ENCODE results near the gene GPR137. TPM values are rescaled to one million over a fixed set of nuclear protein-coding genes. Genes with fewer than 3 reads are reported as not detected.

The GPR137 gene
- total RNA-seq, 2 experiments from 2014 or later = 54.1 to 56.1 TPM

GRCh38 chr11:64337538-64338249, 52.0 kb downstream of the GPR137 start:
- ChIA-PET CTCF (interaction anchor here (1.0 kb wide), 2 partner anchors 18 to 20 kb away, joined by 3 to 5 read pairs; partner anchors contain the start of genes PRDX5 and TRMT112), POLR2A (no interaction called here)

- POLR2A ChIA-PET = interaction anchor here (0.7 to 3.6 kb wide), 2 partner anchors 21 to 571 kb away, joined by 9 to 14 read pairs; partner anchors contain the start of genes PRDX5 and TRMT112
Measured at GRCh38 chr11:64338716-64339115, 53.1 kb downstream of the GPR137 start.

More at GRCh38 chr11:64338716-64339115, 53.1 kb downstream of the GPR137 start:
- CTCF ChIA-PET = no interaction called here

Other genes with a start within 250 kb of the GPR137 start
- not detected for gene FLRT1, start 249.9 kb upstream of the GPR137 start, total RNA-seq
- 10 to 100 TPM; 20.6 to 21.8 TPM for gene MACROD1, start 119.7 kb upstream of the GPR137 start, total RNA-seq
- 100 to 1,000 TPM; 476 to 486 TPM for gene STIP1, start 99.7 kb upstream of the GPR137 start, total RNA-seq
- gene FERMT3, start 79.1 kb upstream of the GPR137 start, total RNA-seq = 100 to 1,000 TPM; 220 to 223 TPM
- gene TRPT1, start 59.7 kb upstream of the GPR137 start, total RNA-seq = 10 to 100 TPM; 28.7 to 30.5 TPM
- gene NUDT22, start 59.6 kb upstream of the GPR137 start, total RNA-seq = 10 to 100 TPM; 74.5 to 79.5 TPM
- 10 to 100 TPM; 19.0 to 20.8 TPM for gene DNAJC4, start 55.3 kb upstream of the GPR137 start, total RNA-seq
- gene VEGFB, start 51.3 kb upstream of the GPR137 start, total RNA-seq = 10 to 100 TPM; 83.0 to 86.8 TPM
- gene FKBP2, start 44.8 kb upstream of the GPR137 start, total RNA-seq = 10 to 100 TPM; 26.8 to 28.5 TPM
- 100 to 1,000 TPM; 376 to 377 TPM for gene PPP1R14B, start 38.9 kb upstream of the GPR137 start, total RNA-seq
- 10 to 100 TPM; 16.0 to 16.9 TPM for gene PLCB3, start 34.3 kb upstream of the GPR137 start, total RNA-seq
- gene BAD, start 1.2 kb upstream of the GPR137 start, total RNA-seq = 10 to 100 TPM; 32.0 to 36.3 TPM
- gene KCNK4, start 5.5 kb downstream of the GPR137 start, total RNA-seq = not detected
- not detected for gene CATSPERZ, start 14.5 kb downstream of the GPR137 start, total RNA-seq
- 10 to 100 TPM; 58.1 to 58.3 TPM for gene ESRRA, start 19.7 kb downstream of the GPR137 start, total RNA-seq
- 100 to 1,000 TPM; 282 to 293 TPM for gene TRMT112, start 31.7 kb downstream of the GPR137 start, total RNA-seq
- gene PRDX5, start 32.3 kb downstream of the GPR137 start, total RNA-seq = 100 to 1,000 TPM; 133 to 138 TPM
- 10 to 100 TPM; 93.7 to 94.7 TPM for gene CCDC88B, start 54.4 kb downstream of the GPR137 start, total RNA-seq
- gene RPS6KA4, start 73.3 kb downstream of the GPR137 start, total RNA-seq = 10 to 100 TPM; 35.3 to 37.2 TPM